A673 (cell line): ENCODE data around the gene KCNMA1. TPM values are rescaled to one million over a fixed set of nuclear protein-coding genes. Genes with fewer than 3 reads are reported as not detected.

Source experiments
- BruUV-seq: library from RNA; stranded (reverse); fragments of 400-500 nt; replicated peaks from 2 replicates; lab custom pipeline; 2021; lab: Mats Ljungman, UMichigan
- CTCF ChIA-PET: fragments of 300-600 bp; sonication (Branson Sonifier 250); formaldehyde crosslinking; loops from one replicate; lab custom pipeline; 2022; ENCODE audit warnings: antibody characterized with exemption; lab: Charles Lee
- POLR2A ChIA-PET: fragments of 300-600 bp; sonication (Branson Sonifier 250); formaldehyde crosslinking; loops from one replicate; lab custom pipeline; 2022; ENCODE audit warnings: antibody characterized with exemption; ENCODE audit not compliant: low non-redundant PET; lab: Charles Lee
- DNase-seq: peaks from one replicate; pipeline ENCODE4 v3.0.0-alpha.2; 2015; ENCODE audit warnings: low spot score
- H3K27ac ChIP-seq: fragments of 200-600 bp; sonication (generic); 2 replicates; pipeline ENCODE4 v1.5.1; 2016; ENCODE audit warnings: mixed run types, low read depth, mild to moderate bottlenecking, mixed read lengths, antibody characterized with exemption, low read length; ENCODE audit not compliant: poor library complexity, severe bottlenecking
- H3K27me3 ChIP-seq: fragments of 200-600 bp; sonication (generic); replicated peaks from 2 replicates; pipeline ENCODE4 v1.6.1; 2017; ENCODE audit warnings: mixed run types, low read depth, mild to moderate bottlenecking, mixed read lengths, antibody characterized with exemption, low read length; ENCODE audit not compliant: insufficient read depth, poor library complexity
- H3K36me3 ChIP-seq: fragments of 200-600 bp; sonication (generic); 2 replicates; pipeline ENCODE4 v1.6.1; 2016; ENCODE audit warnings: mixed run types, mild to moderate bottlenecking, mixed read lengths, antibody characterized with exemption, low read length; ENCODE audit not compliant: insufficient read depth, poor library complexity, severe bottlenecking
- H3K4me1 ChIP-seq: fragments of 200-600 bp; sonication (generic); 2 replicates; pipeline ENCODE4 v1.6.1; 2017; ENCODE audit warnings: mixed run types, mild to moderate bottlenecking, mixed read lengths, antibody characterized with exemption, low read length; ENCODE audit not compliant: insufficient read depth, poor library complexity, severe bottlenecking
- H3K4me3 ChIP-seq: fragments of 200-600 bp; sonication (generic); 2 replicates; pipeline ENCODE4 v1.5.1; 2016; ENCODE audit warnings: low read depth, mixed run types, mild to moderate bottlenecking, mixed read lengths, low read length; ENCODE audit not compliant: poor library complexity, severe bottlenecking
- H3K9me3 ChIP-seq: fragments of 200-600 bp; sonication (generic); 2 replicates; pipeline ENCODE4 v1.6.1; 2016; ENCODE audit warnings: mixed run types, low read depth, mild to moderate bottlenecking, mixed read lengths, antibody characterized with exemption, low read length; ENCODE audit not compliant: poor library complexity, severe bottlenecking
- EZH2 ChIP-seq: fragments of 200-600 bp; sonication (generic); IDR thresholded peaks from 2 replicates; pipeline ENCODE4 v1.6.1; 2017; ENCODE audit warnings: borderline replicate concordance, low read depth, mild to moderate bottlenecking, mixed read lengths, antibody characterized with exemption, low read length; ENCODE audit not compliant: poor library complexity, severe bottlenecking
- intact Hi-C: fragments of 100-400 bp; cut with micrococcal nuclease; formaldehyde crosslinking; loops from one replicate; pipeline ENCODE4 v1.10.0; 2022; ENCODE audit not compliant: unreplicated experiment
- total RNA-seq: library from RNA; stranded (reverse); gene quantifications from 2 replicates; pipeline ENCODE4 v1.2.3, GENCODE V29; 2021
- TF ChIP-seq, protein P1 (sequence below): fragments of 300-800, 200-600 bp; sonication (generic); conservative IDR thresholded peaks from 2 replicates; pipeline ENCODE4 v1.5.1; 2017; ENCODE audit warnings: low read depth, mild to moderate bottlenecking, antibody characterized with exemption, low read length, moderate library complexity, mixed read lengths

The KCNMA1 gene
- total RNA-seq, 1 experiment from 2014 or later = 0.84 TPM

DNA sequence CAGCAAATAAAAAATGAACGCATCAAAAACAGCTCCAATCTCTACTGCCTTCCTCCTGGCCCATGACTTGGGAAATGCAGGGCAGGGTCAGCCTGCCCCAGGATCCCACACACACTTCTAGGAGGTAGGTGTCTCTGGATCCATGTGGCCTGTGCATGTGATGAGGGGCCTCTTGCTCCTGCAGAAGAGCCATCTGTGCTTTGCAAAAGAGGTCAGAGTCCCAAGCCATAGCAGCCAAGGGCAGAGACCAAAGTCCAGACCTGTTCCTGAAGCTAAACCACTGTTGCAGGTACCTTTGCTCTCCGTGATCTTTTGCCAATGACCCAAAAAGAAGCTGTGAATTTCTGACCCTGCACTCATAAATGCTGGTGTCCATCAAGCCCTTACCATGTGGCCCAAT is 57.1 kb downstream of the KCNMA1 start:
- intact Hi-C loops = no loop called here
- DNase-seq = no peak
- Histone ChIP-seq H3K4me1 (no peaks in the 10 kb centered on the region), H3K27ac (no peak overlapping the region), H3K27me3 (no peaks in the 10 kb centered on the region), H3K36me3 (no peaks in the 10 kb centered on the region), H3K4me3 (no peak overlapping the region), H3K9me3 (no peaks in the 10 kb centered on the region)
- TF ChIP-seq EZH2 = no peak
- TF ChIP-seq, protein P1, sequence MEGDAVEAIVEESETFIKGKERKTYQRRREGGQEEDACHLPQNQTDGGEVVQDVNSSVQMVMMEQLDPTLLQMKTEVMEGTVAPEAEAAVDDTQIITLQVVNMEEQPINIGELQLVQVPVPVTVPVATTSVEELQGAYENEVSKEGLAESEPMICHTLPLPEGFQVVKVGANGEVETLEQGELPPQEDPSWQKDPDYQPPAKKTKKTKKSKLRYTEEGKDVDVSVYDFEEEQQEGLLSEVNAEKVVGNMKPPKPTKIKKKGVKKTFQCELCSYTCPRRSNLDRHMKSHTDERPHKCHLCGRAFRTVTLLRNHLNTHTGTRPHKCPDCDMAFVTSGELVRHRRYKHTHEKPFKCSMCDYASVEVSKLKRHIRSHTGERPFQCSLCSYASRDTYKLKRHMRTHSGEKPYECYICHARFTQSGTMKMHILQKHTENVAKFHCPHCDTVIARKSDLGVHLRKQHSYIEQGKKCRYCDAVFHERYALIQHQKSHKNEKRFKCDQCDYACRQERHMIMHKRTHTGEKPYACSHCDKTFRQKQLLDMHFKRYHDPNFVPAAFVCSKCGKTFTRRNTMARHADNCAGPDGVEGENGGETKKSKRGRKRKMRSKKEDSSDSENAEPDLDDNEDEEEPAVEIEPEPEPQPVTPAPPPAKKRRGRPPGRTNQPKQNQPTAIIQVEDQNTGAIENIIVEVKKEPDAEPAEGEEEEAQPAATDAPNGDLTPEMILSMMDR = no peak
- ChIA-PET CTCF (no interaction called here), POLR2A (no interaction called here)
- BruUV-seq = no TSS peak

DNA sequence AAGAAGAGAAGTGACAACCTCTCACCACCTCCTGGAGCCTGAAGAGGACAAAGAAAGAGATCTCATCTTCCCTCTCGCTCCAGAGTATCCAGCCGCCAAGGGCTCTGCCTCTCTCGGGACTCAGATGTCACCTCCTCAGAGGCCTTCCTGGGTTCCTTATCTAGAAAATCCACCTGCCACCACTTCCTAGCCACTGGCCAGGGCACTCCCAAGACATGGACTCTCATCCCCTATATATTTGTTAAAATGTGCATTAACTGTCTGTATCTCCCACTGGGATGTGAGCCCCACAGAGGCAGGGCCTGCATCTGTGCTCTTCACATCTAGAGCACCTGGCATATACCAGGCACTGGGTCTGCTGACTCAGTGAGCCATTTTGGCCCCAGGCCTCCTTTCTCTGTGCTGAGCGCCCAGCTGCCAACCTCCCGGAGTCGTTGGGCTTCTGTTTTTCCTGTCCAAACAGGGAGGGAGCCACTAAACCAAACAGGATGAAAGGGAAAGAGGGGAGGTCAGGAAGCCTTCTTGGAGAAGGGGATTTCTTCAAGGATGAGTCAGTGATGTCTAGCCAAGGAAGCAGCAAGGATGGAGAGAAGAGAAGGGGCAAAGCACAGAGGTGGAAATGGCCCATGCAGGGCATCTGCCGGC is 58.9 kb downstream of the KCNMA1 start:
- TF ChIP-seq, protein P1 = no peak
- no peak for TF ChIP-seq EZH2
- no peaks in the 10 kb centered on the region for H3K9me3 ChIP-seq
- POLR2A ChIA-PET = no interaction called here
- H3K4me1 ChIP-seq = no peaks in the 10 kb centered on the region
- no peak overlapping the region for H3K4me3 ChIP-seq
- DNase-seq = no peak
- no TSS peak for BruUV-seq
- intact Hi-C loops = no loop called here
- H3K27me3 ChIP-seq = no peaks in the 10 kb centered on the region
- no peak overlapping the region for H3K27ac ChIP-seq
- H3K36me3 ChIP-seq = no peaks in the 10 kb centered on the region
- CTCF ChIA-PET = no interaction called here

DNA sequence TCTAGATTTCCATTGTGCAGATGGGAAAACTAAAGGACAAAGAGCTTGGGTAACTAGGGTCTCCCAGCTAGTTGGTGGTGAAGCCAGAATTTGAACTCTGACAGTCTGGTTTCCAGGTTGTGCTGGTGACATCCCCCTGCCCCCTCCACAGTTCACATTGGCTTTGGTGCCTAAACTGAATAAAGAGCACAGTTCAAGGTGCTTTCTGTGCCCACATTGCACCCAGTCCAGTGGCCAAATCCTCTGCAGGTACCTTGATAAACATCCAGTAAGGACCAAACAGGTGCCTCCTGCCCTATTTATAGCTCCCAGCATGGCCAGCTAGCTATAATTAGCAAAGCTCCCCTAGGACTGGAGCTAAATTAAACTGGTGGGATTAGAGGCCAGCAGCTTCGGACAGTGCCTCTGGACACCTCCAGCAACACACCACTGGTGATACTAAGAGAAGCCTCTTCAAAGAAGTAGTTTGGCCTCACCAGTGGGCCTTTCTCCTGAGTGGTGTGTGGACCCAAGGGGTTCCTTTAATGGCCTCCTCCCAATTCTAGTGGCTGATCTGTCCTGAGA is 59.9 kb downstream of the KCNMA1 start:
- intact Hi-C loops = no loop called here
- Histone ChIP-seq H3K27me3 (no peaks in the 10 kb centered on the region), H3K9me3 (no peaks in the 10 kb centered on the region), H3K27ac (no peak overlapping the region), H3K4me1 (no peaks in the 10 kb centered on the region), H3K4me3 (no peak overlapping the region), H3K36me3 (no peaks in the 10 kb centered on the region)
- DNase-seq = no peak
- ChIA-PET POLR2A (no interaction called here), CTCF (no interaction called here)
- TF ChIP-seq EZH2 = no peak
- TF ChIP-seq, protein P1 = no peak
- BruUV-seq = no TSS peak
